DOHH2 (cell line): ENCODE results near the gene CDH22.

Experiments used
- EZH2phosphoT487 ChIP-seq: fragments of 200-600 bp; sonication (generic); IDR thresholded peaks from 2 replicates; pipeline ENCODE4 v1.6.1; 2017; ENCODE audit warnings: borderline replicate concordance, mild to moderate bottlenecking, antibody characterized with exemption, low read length, moderate library complexity, mixed read lengths
- TF ChIP-seq, protein P1 (sequence below): fragments of 200-600 bp; sonication (generic); IDR thresholded peaks from one replicate; pipeline ENCODE4 v1.5.1; 2014; ENCODE audit warnings: antibody characterized with exemption, mild to moderate bottlenecking, low read depth, low read length; ENCODE audit not compliant: poor library complexity, severe bottlenecking

GRCh38 chr20:46317685-46318177 is 9.4 kb upstream of the CDH22 start:
- TF ChIP-seq, protein P1, sequence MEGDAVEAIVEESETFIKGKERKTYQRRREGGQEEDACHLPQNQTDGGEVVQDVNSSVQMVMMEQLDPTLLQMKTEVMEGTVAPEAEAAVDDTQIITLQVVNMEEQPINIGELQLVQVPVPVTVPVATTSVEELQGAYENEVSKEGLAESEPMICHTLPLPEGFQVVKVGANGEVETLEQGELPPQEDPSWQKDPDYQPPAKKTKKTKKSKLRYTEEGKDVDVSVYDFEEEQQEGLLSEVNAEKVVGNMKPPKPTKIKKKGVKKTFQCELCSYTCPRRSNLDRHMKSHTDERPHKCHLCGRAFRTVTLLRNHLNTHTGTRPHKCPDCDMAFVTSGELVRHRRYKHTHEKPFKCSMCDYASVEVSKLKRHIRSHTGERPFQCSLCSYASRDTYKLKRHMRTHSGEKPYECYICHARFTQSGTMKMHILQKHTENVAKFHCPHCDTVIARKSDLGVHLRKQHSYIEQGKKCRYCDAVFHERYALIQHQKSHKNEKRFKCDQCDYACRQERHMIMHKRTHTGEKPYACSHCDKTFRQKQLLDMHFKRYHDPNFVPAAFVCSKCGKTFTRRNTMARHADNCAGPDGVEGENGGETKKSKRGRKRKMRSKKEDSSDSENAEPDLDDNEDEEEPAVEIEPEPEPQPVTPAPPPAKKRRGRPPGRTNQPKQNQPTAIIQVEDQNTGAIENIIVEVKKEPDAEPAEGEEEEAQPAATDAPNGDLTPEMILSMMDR, result no peak
- no peak for TF ChIP-seq EZH2phosphoT487
